GM10266 (cell line): ENCODE results near the gene CABLES1.
"Not testable (repeated sequence)": the region's sequence is repeated elsewhere in the genome, so short reads cannot be mapped to it uniquely, and the experiment has no call there.

Experiments used
- DNase-seq: peaks from one replicate; pipeline ENCODE4 v3.0.0; 2012; ENCODE audit errors: extremely low spot score
- TF ChIP-seq, protein P1 (sequence below): IDR thresholded peaks from 2 replicates; pipeline ENCODE4 v1.5.1; 2012; ENCODE audit warnings: mild to moderate bottlenecking, low read depth; ENCODE audit not compliant: control insufficient read depth, insufficient read depth; ENCODE audit errors: missing control alignments

Gene CABLES1

DNA sequence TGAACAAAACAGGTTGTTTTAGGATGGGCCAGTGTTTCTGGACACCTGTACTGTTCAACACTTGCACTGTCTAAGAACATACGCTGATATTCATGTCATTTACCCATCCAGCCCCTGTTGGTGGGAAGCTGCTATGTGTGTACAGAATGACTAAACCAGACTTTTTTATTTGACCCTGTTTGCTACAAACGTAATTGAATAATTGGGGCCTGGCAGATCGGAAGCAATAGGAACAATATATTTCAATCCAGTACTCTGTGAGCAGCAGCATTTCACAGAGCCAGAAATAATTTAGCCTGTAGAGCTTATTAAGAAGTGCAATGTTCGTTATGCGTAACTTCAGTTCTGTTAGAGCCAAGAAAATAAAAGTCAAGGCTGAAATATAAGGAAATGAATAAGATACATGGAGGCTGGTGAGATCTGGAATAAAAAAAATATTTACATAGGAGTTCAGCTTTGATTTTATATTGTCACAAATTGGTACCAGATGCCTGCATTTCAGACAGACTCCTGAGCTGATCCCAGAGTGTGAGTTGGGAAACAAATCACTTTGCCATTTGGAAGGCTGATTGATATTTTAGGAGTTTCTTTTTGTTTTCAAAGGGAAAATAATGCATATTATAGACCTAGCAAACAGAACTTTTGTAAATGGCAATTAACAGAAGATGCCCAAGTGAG lies 19.7 kb downstream of the CABLES1 start:
- TF ChIP-seq, protein P1, sequence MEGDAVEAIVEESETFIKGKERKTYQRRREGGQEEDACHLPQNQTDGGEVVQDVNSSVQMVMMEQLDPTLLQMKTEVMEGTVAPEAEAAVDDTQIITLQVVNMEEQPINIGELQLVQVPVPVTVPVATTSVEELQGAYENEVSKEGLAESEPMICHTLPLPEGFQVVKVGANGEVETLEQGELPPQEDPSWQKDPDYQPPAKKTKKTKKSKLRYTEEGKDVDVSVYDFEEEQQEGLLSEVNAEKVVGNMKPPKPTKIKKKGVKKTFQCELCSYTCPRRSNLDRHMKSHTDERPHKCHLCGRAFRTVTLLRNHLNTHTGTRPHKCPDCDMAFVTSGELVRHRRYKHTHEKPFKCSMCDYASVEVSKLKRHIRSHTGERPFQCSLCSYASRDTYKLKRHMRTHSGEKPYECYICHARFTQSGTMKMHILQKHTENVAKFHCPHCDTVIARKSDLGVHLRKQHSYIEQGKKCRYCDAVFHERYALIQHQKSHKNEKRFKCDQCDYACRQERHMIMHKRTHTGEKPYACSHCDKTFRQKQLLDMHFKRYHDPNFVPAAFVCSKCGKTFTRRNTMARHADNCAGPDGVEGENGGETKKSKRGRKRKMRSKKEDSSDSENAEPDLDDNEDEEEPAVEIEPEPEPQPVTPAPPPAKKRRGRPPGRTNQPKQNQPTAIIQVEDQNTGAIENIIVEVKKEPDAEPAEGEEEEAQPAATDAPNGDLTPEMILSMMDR = no peak
- DNase-seq = no peak

DNA sequence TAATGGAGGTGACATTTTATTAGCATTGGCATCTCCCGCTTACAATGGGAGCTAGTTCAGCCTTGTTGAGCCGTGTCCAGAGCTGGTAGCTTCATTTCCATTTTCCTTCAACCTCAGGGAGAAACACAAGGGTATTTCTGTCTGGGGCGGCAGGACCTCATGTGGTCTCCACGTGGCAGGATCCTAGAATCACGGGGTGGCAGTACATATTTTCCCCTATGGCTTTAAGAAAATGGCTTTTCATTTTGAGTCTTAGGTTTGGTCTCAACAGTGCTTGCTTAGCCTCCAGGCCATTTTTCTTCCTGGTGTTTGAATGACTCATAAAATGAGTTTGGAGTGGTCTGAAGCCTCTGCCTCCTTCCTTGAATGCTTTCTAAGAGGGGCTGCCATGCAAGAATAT lies 20.3 kb downstream of the CABLES1 start:
- TF ChIP-seq, protein P1 = no peak
- no peak for DNase-seq

DNA sequence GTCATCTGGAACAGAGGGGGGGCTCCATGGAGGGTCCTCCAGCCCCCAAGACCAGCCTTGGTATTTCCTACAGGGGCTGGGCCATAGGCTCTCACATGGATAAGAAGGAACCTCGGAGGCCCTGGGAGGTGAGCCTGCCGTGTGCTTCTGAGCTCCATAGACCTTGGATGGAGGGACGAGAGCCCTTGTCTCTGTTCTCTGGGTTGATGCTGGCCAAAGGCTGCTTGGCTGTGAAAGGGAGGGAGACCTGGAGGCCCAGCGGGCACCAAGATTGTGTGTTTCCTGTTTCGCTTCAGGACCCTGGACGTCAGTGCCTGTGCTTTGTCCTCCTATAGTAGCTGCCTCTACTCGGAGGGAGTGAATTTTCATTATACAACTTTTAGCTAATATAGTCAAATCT lies 20.8 kb downstream of the CABLES1 start:
- TF ChIP-seq, protein P1 = no peak
- no peak for DNase-seq

DNA sequence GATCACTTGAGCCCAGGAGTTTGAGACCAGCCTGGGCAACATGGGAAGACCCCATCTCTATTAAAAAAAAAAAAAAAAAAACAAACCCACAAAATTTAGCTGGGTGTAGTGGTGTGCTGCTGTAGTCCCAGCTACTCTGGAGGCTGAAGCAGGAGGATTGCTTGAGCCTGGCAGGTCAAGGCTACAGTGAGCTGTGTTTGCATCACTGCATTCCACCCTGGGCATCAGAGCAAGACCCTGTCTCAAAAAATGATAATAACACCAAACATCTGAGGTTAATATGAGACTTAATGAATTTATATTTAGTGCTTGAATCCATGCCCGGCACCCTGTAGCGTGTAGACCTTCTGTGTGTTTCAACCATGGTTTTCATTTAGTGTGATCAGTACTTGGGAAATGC lies 22.8 kb downstream of the CABLES1 start:
- DNase-seq = no peak
- TF ChIP-seq, protein P1 = no peak

- DNase-seq = not testable (repeated sequence)
Observed at GRCh38 chr18:23158884-23159283, 23.6 kb downstream of the CABLES1 start.

- DNase-seq = no peak
- TF ChIP-seq, protein P1 = no peak
Observed at GRCh38 chr18:23159344-23159743, 24.1 kb downstream of the CABLES1 start.

DNA sequence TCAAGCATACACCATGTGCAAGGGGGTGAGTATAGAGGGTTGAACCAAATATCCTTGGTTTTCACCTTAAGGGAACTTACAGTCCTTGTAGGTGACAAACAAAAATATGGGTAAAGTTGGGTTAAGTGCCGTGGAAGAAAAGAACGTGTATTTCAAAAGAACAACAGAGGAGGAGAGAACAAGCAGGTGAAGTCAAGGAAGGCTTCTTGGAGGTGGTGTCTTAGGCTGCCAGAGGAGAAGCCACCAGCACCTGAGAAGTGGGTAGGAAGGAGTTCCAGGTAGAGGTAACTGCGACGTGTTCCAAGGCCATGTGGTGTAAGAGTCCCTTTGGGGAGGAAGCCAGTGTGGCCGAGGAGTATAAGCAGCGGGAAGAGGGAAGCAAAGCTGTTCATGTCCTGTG lies 27.2 kb downstream of the CABLES1 start:
- DNase-seq = no peak
- TF ChIP-seq, protein P1 = no peak
